Fibroblast of lung (primary cell): Measurements from ENCODE around the gene TINCR. TPM values are rescaled to one million over a fixed set of nuclear protein-coding genes. Genes with fewer than 3 reads are reported as not detected.

Experiments
- DNase-seq, 2 donors: peaks; one replicate each; pipeline versions ENCODE4 v3.0.0 to v3.0.0-alpha.2; 2010; ENCODE audit warnings: low read depth in 2 of 2
- H2AFZ ChIP-seq: 2 replicates; pipeline ENCODE4 v1.5.1; 2012; ENCODE audit warnings: low read length, control low read depth, inconsistent platforms
- H3K27ac ChIP-seq: 2 replicates; pipeline ENCODE4 v1.5.1; 2011; ENCODE audit warnings: low read length, control low read depth; ENCODE audit not compliant: insufficient read depth
- H3K27me3 ChIP-seq: 2 replicates; pipeline ENCODE4 v1.5.1; 2011; ENCODE audit warnings: mild to moderate bottlenecking, low read length; ENCODE audit not compliant: control insufficient read depth, insufficient read depth
- H3K36me3 ChIP-seq: 2 replicates; pipeline ENCODE4 v1.5.1; 2011; ENCODE audit warnings: low read length; ENCODE audit not compliant: control insufficient read depth, insufficient read depth
- H3K4me1 ChIP-seq: 2 replicates; pipeline ENCODE4 v1.5.1; 2011; ENCODE audit warnings: low read length; ENCODE audit not compliant: control insufficient read depth, insufficient read depth; ENCODE audit errors: extremely low read depth
- H3K4me2 ChIP-seq: 2 replicates; pipeline ENCODE4 v1.5.1; 2011; ENCODE audit warnings: low read length, control low read depth; ENCODE audit not compliant: insufficient read depth; ENCODE audit errors: extremely low read depth
- H3K4me3 ChIP-seq, 4 experiments: fragments of 200-600 bp in 1 of 4; sonication (generic) in 1 of 4; replicated peaks in 1 of 4; 2 replicates each; pipeline ENCODE4 v1.5.1; 2011 to 2016; ENCODE audit warnings: low read length in 4 of 4, low read depth in 3 of 4, mild to moderate bottlenecking in 3 of 4, control low read depth in 2 of 4, inconsistent platforms in 1 of 4, mixed read lengths in 1 of 4; ENCODE audit not compliant: insufficient read depth in 1 of 4; ENCODE audit errors: control extremely low read depth in 1 of 4
- H3K79me2 ChIP-seq: 2 replicates; pipeline ENCODE4 v1.5.1; 2012; ENCODE audit warnings: mild to moderate bottlenecking, low read length, inconsistent platforms; ENCODE audit not compliant: control insufficient read depth, insufficient read depth
- H3K9ac ChIP-seq: 2 replicates; pipeline ENCODE4 v1.5.1; 2011; ENCODE audit warnings: mild to moderate bottlenecking, low read length, control low read depth; ENCODE audit not compliant: insufficient read depth
- H3K9me3 ChIP-seq: 2 replicates; pipeline ENCODE4 v1.5.1; 2012; ENCODE audit warnings: low read depth, low read length; ENCODE audit not compliant: control insufficient read depth, insufficient read depth
- H4K20me1 ChIP-seq: 2 replicates; pipeline ENCODE4 v1.5.1; 2011; ENCODE audit warnings: low read length; ENCODE audit not compliant: control insufficient read depth, insufficient read depth; ENCODE audit errors: extremely low read depth
- CTCF ChIP-seq, 2 donors: IDR thresholded peaks in 1 of 2; conservative IDR thresholded peaks in 1 of 2; 1 replicate in 1 of 2; 2 replicates in 1 of 2; pipeline ENCODE4 v1.5.1; 2011 to 2012; ENCODE audit warnings: low read length in 2 of 2, control low read depth in 1 of 2, inconsistent platforms in 1 of 2, low read depth in 1 of 2, mild to moderate bottlenecking in 1 of 2
- EZH2 ChIP-seq: IDR thresholded peaks from 2 replicates; pipeline ENCODE4 v1.5.1; 2012; ENCODE audit warnings: low read length, control low read depth, mild to moderate bottlenecking; ENCODE audit errors: missing control alignments
- polyA plus RNA-seq, 2 donors: library from polyadenylated mRNA; depleted of rRNA in 1 of 2; stranded (reverse) in 1 of 2; unstranded in 1 of 2; fragments of >200 nt; gene quantifications; 2 replicates each; pipeline ENCODE4 v1.2.1, GENCODE V29; 2011 to 2012; ENCODE audit warnings: missing spikeins in 1 of 2
- total RNA-seq: library from RNA; depleted of rRNA; stranded (reverse); fragments of >200 nt; gene quantifications from 2 replicates; pipeline ENCODE4 v1.2.1, GENCODE V29; 2014

Gene TINCR
- total and polyA plus RNA-seq, 2 donors (not counting 1 experiment from before 2014, with no cell fraction given) = 0.06 to 0.17 TPM

GRCh38 chr19:5536337-5536894 lies 31.3 kb downstream of the TINCR start:
- Histone ChIP-seq H3K27me3 (no peaks in the 10 kb centered on the region), H3K4me1 (no peaks in the 10 kb centered on the region), H3K9ac (no peak overlapping the region), H3K27ac (no peak overlapping the region), H4K20me1 (no peaks in the 10 kb centered on the region), H3K36me3 (no peaks in the 10 kb centered on the region), H3K4me2 (no peak overlapping the region), H3K4me3 (no peak overlapping the region), H3K9me3 (no peaks in the 10 kb centered on the region), H2AFZ (no peak overlapping the region), H3K79me2 (no peaks in the 10 kb centered on the region)
- TF ChIP-seq CTCF (conservative IDR thresholded peaks at IDR 0.05 in 1 of 2, IDR thresholded peaks at IDR 0.05 in 1 of 2; ENCODE audit: low read depth in 1 of 2, low read length in 2 of 2) (no peak), EZH2 (no peak)
- DNase-seq = peak; percentile 5 to 72

GRCh38 chr19:5534787-5535586 lies 32.8 kb downstream of the TINCR start:
- Histone ChIP-seq H3K27ac (no peak overlapping the region), H3K4me3 (no peak overlapping the region), H3K36me3 (no peaks in the 10 kb centered on the region), H3K9ac (no peak overlapping the region), H3K79me2 (no peaks in the 10 kb centered on the region), H4K20me1 (no peaks in the 10 kb centered on the region), H3K4me1 (no peaks in the 10 kb centered on the region), H3K9me3 (no peaks in the 10 kb centered on the region), H2AFZ (no peak overlapping the region), H3K4me2 (no peak overlapping the region), H3K27me3 (no peaks in the 10 kb centered on the region)
- DNase-seq = peak in 1 of 2 donors; percentile 17
- TF ChIP-seq CTCF (conservative IDR thresholded peaks at IDR 0.05 in 1 of 2, IDR thresholded peaks at IDR 0.05 in 1 of 2; ENCODE audit: low read depth in 1 of 2, low read length in 2 of 2) = peak in 1 of 2 donors; percentile 47
- TF ChIP-seq EZH2 = no peak

GRCh38 chr19:5533257-5533656 lies 34.5 kb downstream of the TINCR start:
- Histone ChIP-seq H3K36me3 (no peaks in the 10 kb centered on the region), H4K20me1 (no peaks in the 10 kb centered on the region), H2AFZ (no peak overlapping the region), H3K4me1 (no peaks in the 10 kb centered on the region), H3K27ac (no peak overlapping the region), H3K27me3 (peaks cover 3% of the 10 kb centered on the region), H3K79me2 (no peaks in the 10 kb centered on the region), H3K4me3 (no peak overlapping the region), H3K9ac (no peak overlapping the region), H3K9me3 (no peaks in the 10 kb centered on the region), H3K4me2 (no peak overlapping the region)
- no peak for TF ChIP-seq CTCF (conservative IDR thresholded peaks at IDR 0.05 in 1 of 2, IDR thresholded peaks at IDR 0.05 in 1 of 2; ENCODE audit: low read depth in 1 of 2, low read length in 2 of 2)
- TF ChIP-seq EZH2 = no peak
- DNase-seq = no peak
